Kidney (tissue), 14 donors: ENCODE data around the gene GRIN1. TPM values are rescaled to one million over a fixed set of nuclear protein-coding genes. Genes with fewer than 3 reads are reported as not detected.

Source experiments
- DNase-seq, 5 donors: peaks; one replicate each; pipeline ENCODE4 v3.0.0-alpha.2; 2013 to 2020
- FAIRE-seq: peaks from 2 replicates; lab custom pipeline; 2012; peaks lifted over from hg19 to GRCh38; lab: Jason Lieb, UNC
- H3K27ac ChIP-seq, 2 donors: one replicate each; pipeline ENCODE4 v1.7.0; 2013; ENCODE audit warnings: low read depth in 2 of 2, low read length in 2 of 2, inconsistent platforms in 1 of 2
- H3K27me3 ChIP-seq: one replicate; pipeline ENCODE4 v1.7.1; 2013; ENCODE audit warnings: low read length, inconsistent platforms; ENCODE audit not compliant: control insufficient read depth, insufficient read depth
- H3K36me3 ChIP-seq, 3 donors: one replicate each; pipeline versions ENCODE4 v1.7.0 to v1.7.1; 2013; ENCODE audit warnings: low read length in 3 of 3, control low read depth in 1 of 3, inconsistent platforms in 1 of 3; ENCODE audit not compliant: insufficient read depth in 3 of 3, control insufficient read depth in 2 of 3
- H3K4me1 ChIP-seq, 3 donors: one replicate each; pipeline versions ENCODE4 v1.7.0 to v1.7.1; 2013; ENCODE audit warnings: low read length in 3 of 3, inconsistent platforms in 1 of 3, low read depth in 1 of 3; ENCODE audit not compliant: control insufficient read depth in 2 of 3, insufficient read depth in 2 of 3
- H3K4me3 ChIP-seq, 3 donors: one replicate each; pipeline versions ENCODE4 v1.7.0 to v1.8.1; 2013; ENCODE audit warnings: low read length in 3 of 3, control low read depth in 1 of 3, inconsistent platforms in 1 of 3
- H3K9ac ChIP-seq, 3 donors: one replicate each; pipeline versions ENCODE4 v1.7.0 to v1.7.1; 2013; ENCODE audit warnings: low read length in 3 of 3, control low read depth in 1 of 3, inconsistent platforms in 1 of 3
- H3K9me3 ChIP-seq, 3 donors: one replicate each; pipeline versions ENCODE4 v1.7.0 to v1.7.1; 2013; ENCODE audit warnings: low read length in 3 of 3, control low read depth in 1 of 3, inconsistent platforms in 1 of 3; ENCODE audit not compliant: control insufficient read depth in 2 of 3, insufficient read depth in 1 of 3
- CTCF ChIP-seq: IDR thresholded peaks from 3 replicates; pipeline ENCODE4 v1.5.1; 2012; ENCODE audit warnings: mild to moderate bottlenecking, moderate library complexity, borderline replicate concordance; ENCODE audit not compliant: insufficient read depth; ENCODE audit errors: extremely low read depth
- intact Hi-C: fragments of 100-400 bp; cut with DNase I; formaldehyde crosslinking; loops from one replicate; pipeline ENCODE4 v1.11.1; 2022
- polyA plus RNA-seq: library from polyadenylated mRNA; stranded (reverse); fragments of 350-450 nt; fragmentation: Illumina TruSeq; extraction: RNeasy Lipid Tissue Mini Kit (QIAGEN cat#74804); gene quantifications from one replicate; pipeline ENCODE4 v1.2.3, GENCODE V29; 2014; ENCODE audit warnings: low read depth, low replicate concordance; ENCODE audit not compliant: insufficient read depth
- total RNA-seq: library from RNA; stranded (reverse); fragmentation: NEBNext Ultra II Directional; extraction: Animal tissue kit (Norgen Biotek cat#: 25700); gene quantifications from one replicate; pipeline ENCODE4 v1.2.1, GENCODE V29; 2021
- donor health status: control.
- donor health status: control.
- donor health status: control.
- donor health status: control.
- donor health status: control.
- donor health status: DM: yes; HTN: yes; CAD: no.
- donor health status: Normal renal cell carcinoma (clear cell type).

The GRIN1 gene
- total and polyA plus RNA-seq, 2 donors from 2014 or later = 0.47 TPM; not detected in 1

- Histone ChIP-seq H3K9me3 (no peaks in the 10 kb centered on the region), H3K27me3 (peaks cover 27% of the 10 kb centered on the region), H3K4me1 (peaks cover 0 to 14% (median 0%) of the 10 kb centered on the region in 3 donors), H3K4me3 (no peak overlapping the region), H3K36me3 (no peaks in the 10 kb centered on the region), H3K27ac (no peak overlapping the region), H3K9ac (no peak overlapping the region)
- TF ChIP-seq CTCF = no peak
- no peak for DNase-seq
- no peak for FAIRE-seq
- intact Hi-C loops = no loop called here
These were observed 28.4 kb downstream of the GRIN1 start for GRCh38 chr9:137167277-137167746.

- H3K4me3 ChIP-seq = no peak overlapping the region
- no peak overlapping the region for H3K27ac ChIP-seq
These were observed 29.0 kb downstream of the GRIN1 start for GRCh38 chr9:137167747-137168572.

GRCh38 chr9:137168573-137168903 is 29.6 kb downstream of the GRIN1 start:
- TF ChIP-seq CTCF = no peak
- FAIRE-seq = no peak
- intact Hi-C loops = no loop called here
- Histone ChIP-seq H3K9ac (no peak overlapping the region), H3K27me3 (peaks cover 24% of the 10 kb centered on the region), H3K36me3 (no peaks in the 10 kb centered on the region), H3K4me1 (peaks cover 0 to 12% (median 0%) of the 10 kb centered on the region in 3 donors), H3K4me3 (no peak overlapping the region), H3K9me3 (no peaks in the 10 kb centered on the region), H3K27ac (no peak overlapping the region)
- no peak for DNase-seq

More at GRCh38 chr9:137167747-137168572, 29.0 kb downstream of the GRIN1 start:
- TF ChIP-seq CTCF = no peak
- Histone ChIP-seq H3K4me1 (peaks cover 0 to 12% (median 0%) of the 10 kb centered on the region in 3 donors), H3K9me3 (no peaks in the 10 kb centered on the region), H3K27me3 (peaks cover 27% of the 10 kb centered on the region), H3K36me3 (no peaks in the 10 kb centered on the region), H3K9ac (no peak overlapping the region)
- intact Hi-C loops = no loop called here
- DNase-seq (peak in 4 of 5 donors; percentile 42 to 83 (median 62)), FAIRE-seq (no peak)
